Measurements from ENCODE around the gene CDC14B.

DNA sequence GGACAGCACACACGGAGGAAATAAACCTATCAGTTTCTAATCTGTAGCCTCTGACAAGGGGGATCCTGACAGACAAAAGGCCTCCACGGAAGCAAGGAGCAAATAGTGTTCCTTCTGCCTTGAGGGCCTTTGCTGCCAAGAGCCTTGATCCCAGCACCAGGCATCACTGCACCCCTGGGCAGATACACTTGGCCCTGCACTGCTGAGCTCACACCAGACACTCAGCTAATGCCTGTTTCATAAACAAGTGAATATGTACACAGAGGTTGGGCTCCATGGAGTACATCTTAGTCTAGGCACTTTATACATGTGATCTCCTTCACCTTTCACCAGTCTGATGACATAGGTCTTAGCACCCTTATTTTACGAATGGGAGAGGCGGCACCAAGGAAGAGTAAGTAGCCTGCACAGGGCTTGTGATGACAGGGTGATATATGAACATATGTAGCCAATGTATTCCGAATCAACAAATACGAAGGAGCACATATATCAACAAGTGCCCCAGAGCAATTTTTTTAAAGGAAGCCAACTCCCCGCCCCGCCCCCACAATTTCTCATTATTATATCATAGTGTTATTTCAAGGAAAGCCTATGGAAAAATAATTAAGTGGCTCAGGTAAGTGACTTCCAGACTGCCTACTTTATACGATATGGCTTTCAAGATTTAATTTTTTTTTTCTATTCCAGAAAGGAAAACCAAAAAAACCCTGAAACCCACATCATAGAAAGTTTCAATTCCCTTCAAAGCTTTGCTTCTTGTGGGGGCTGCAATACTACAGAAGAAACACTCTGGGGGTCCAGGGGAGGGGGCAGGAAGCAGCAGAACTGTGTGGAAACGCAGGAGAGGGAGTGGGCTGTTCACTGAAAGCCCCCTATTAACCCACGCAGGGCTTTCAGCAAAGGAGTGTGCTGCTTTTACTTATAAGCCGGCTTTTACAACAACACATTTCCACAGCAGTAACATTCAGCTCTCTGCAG, 32.0 kb downstream of the CDC14B start:
- TF ChIP-seq POLR2AphosphoS5 (IDR thresholded peaks at IDR 0.05; ENCODE audit: borderline replicate concordance, low read depth, low read length) (no peak), EZH2 (IDR thresholded peaks at IDR 0.05) (no peak)

Measured in SK-N-MC (cell line).